Type B pancreatic cell (in vitro differentiated cells): ENCODE results near the gene DNAJB4. TPM values are rescaled to one million over a fixed set of nuclear protein-coding genes. Genes with fewer than 3 reads are reported as not detected.
A peak's percentile ranks its signal among the peaks of the same experiment; 100 is the strongest.

Experiments used
- DNase-seq: peaks from one replicate; pipeline ENCODE4 v3.0.0; 2021; ENCODE audit warnings: mixed read lengths; ENCODE audit not compliant: unreplicated experiment; ENCODE audit errors: extremely low spot score
- H3K27ac Mint-ChIP-seq: 2 replicates; pipeline ENCODE4 v1.8.0; 2021; ENCODE audit warnings: mild to moderate bottlenecking, mixed read lengths
- H3K27me3 Mint-ChIP-seq: 2 replicates; pipeline ENCODE4 v1.8.0; 2021; ENCODE audit warnings: mixed read lengths
- H3K36me3 Mint-ChIP-seq: 2 replicates; pipeline ENCODE4 v1.8.0; 2021; ENCODE audit warnings: mixed read lengths
- H3K4me1 Mint-ChIP-seq: one replicate; pipeline ENCODE4 v1.8.0; 2021; ENCODE audit warnings: mixed read lengths; ENCODE audit not compliant: unreplicated experiment
- H3K4me3 Mint-ChIP-seq: 2 replicates; pipeline ENCODE4 v1.8.0; 2021; ENCODE audit warnings: mild to moderate bottlenecking, mixed read lengths
- H3K9me3 Mint-ChIP-seq: 2 replicates; pipeline ENCODE4 v1.8.0; 2021; ENCODE audit warnings: mixed read lengths
- total RNA-seq: library from RNA; stranded (reverse); gene quantifications from 2 replicates; pipeline ENCODE4 v1.2.1, GENCODE V29; 2021; ENCODE audit warnings: low replicate concordance
- TF ChIP-seq, protein P1 (sequence below): fragments of 200-600 bp; sonication (generic); conservative IDR thresholded peaks from 2 replicates; pipeline ENCODE4 v1.5.0; 2021; ENCODE audit warnings: antibody characterized with exemption, mild to moderate bottlenecking

Gene DNAJB4
- total RNA-seq, 1 donor from 2014 or later, result 27.7 TPM

DNA sequence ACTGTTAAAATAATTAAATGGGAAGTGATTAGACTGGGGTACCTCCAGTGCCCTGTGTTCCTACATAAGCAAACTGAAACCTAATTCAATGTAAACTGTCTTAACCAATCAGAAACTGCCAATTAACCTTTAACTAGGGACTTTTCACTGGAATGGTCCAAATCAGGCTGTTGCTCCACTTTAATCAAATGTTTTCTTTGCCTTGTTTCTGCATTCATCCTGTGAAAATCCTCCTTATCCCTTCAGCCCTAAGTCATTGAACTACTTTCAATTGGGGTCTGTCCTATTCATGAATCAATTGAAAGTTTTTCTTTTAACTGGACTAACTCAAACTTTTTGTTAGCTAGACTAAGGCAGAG is 20.8 kb upstream of the DNAJB4 start:
- peaks cover 12% of the 10 kb centered on the region for H3K36me3 Mint-ChIP-seq
- TF ChIP-seq, protein P1, sequence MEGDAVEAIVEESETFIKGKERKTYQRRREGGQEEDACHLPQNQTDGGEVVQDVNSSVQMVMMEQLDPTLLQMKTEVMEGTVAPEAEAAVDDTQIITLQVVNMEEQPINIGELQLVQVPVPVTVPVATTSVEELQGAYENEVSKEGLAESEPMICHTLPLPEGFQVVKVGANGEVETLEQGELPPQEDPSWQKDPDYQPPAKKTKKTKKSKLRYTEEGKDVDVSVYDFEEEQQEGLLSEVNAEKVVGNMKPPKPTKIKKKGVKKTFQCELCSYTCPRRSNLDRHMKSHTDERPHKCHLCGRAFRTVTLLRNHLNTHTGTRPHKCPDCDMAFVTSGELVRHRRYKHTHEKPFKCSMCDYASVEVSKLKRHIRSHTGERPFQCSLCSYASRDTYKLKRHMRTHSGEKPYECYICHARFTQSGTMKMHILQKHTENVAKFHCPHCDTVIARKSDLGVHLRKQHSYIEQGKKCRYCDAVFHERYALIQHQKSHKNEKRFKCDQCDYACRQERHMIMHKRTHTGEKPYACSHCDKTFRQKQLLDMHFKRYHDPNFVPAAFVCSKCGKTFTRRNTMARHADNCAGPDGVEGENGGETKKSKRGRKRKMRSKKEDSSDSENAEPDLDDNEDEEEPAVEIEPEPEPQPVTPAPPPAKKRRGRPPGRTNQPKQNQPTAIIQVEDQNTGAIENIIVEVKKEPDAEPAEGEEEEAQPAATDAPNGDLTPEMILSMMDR, result no peak
- H3K27ac Mint-ChIP-seq, result peak overlapping the region; percentile 79
- H3K27me3 Mint-ChIP-seq, result no peaks in the 10 kb centered on the region
- no peak for DNase-seq
- H3K4me1 Mint-ChIP-seq, result peaks cover 17% of the 10 kb centered on the region
- peak overlapping the region; percentile 10 for H3K4me3 Mint-ChIP-seq
- H3K9me3 Mint-ChIP-seq, result no peaks in the 10 kb centered on the region

DNA sequence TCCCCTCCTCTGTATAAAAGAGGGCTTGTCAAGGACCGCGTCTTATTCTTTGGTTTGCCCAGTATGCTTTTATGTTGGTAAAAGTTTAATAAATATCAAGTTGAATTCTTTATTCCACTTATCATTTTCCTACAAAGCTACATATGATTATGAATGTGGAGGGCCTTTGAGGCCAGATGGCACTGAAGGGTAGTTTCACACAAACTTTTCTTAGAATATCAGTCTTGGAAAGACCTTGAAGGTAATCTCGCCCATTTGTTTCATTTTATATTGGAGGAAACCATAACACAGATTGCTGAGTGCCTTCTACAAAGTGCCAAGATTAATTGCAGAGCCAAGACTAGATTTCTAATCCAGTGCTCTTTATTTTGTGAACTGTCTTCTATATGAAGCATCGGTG is 20.1 kb upstream of the DNAJB4 start:
- H3K36me3 Mint-ChIP-seq, result peaks cover 12% of the 10 kb centered on the region
- H3K27ac Mint-ChIP-seq, result peak overlapping the region; percentile 79
- peaks cover 17% of the 10 kb centered on the region for H3K4me1 Mint-ChIP-seq
- no peak overlapping the region for H3K4me3 Mint-ChIP-seq
- no peaks in the 10 kb centered on the region for H3K9me3 Mint-ChIP-seq
- DNase-seq, result no peak
- H3K27me3 Mint-ChIP-seq, result no peaks in the 10 kb centered on the region
- TF ChIP-seq, protein P1, result no peak

- TF ChIP-seq, protein P1, result no peak
- DNase-seq, result no peak
- H3K27me3 Mint-ChIP-seq, result no peaks in the 10 kb centered on the region
- H3K9me3 Mint-ChIP-seq, result no peaks in the 10 kb centered on the region
- peaks cover 19% of the 10 kb centered on the region for H3K36me3 Mint-ChIP-seq
- no peak overlapping the region for H3K27ac Mint-ChIP-seq
- H3K4me3 Mint-ChIP-seq, result no peak overlapping the region
- H3K4me1 Mint-ChIP-seq, result peaks cover 8% of the 10 kb centered on the region
Measured at GRCh38 chr1:77986810-77987209, 17.9 kb upstream of the DNAJB4 start.

DNA sequence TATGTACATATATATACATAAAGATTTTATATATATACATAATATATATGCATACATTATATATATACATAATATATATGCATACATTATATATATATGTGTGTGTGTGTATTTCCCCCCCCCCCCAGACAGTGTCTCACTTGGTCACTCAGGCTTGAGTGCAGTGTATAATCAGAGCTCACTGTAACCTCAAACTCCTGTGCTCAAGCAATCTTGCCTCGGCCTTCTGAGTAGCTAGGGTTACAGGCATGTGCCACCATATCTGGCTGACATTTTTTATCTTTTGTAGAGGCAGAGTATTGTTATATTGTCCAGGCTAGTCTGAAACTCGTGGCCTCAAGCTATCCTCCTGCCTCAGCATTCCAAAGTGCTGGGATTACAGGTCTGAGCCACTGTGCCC is 16.8 kb upstream of the DNAJB4 start:
- no peak overlapping the region for H3K27ac Mint-ChIP-seq
- TF ChIP-seq, protein P1, result no peak
- no peaks in the 10 kb centered on the region for H3K9me3 Mint-ChIP-seq
- H3K27me3 Mint-ChIP-seq, result no peaks in the 10 kb centered on the region
- DNase-seq, result no peak
- H3K4me1 Mint-ChIP-seq, result peaks cover 8% of the 10 kb centered on the region
- no peak overlapping the region for H3K4me3 Mint-ChIP-seq
- H3K36me3 Mint-ChIP-seq, result peaks cover 20% of the 10 kb centered on the region

GRCh38 chr1:77989744-77990143 is 15.0 kb upstream of the DNAJB4 start:
- Mint-ChIP-seq H3K4me1 (peaks cover 2% of the 10 kb centered on the region), H3K36me3 (peaks cover 26% of the 10 kb centered on the region), H3K4me3 (no peak overlapping the region), H3K27ac (no peak overlapping the region), H3K27me3 (no peaks in the 10 kb centered on the region), H3K9me3 (no peaks in the 10 kb centered on the region)
- no peak for DNase-seq
- TF ChIP-seq, protein P1, result no peak

- no peaks in the 10 kb centered on the region for H3K27me3 Mint-ChIP-seq
- DNase-seq, result no peak
- no peak overlapping the region for H3K27ac Mint-ChIP-seq
- peaks cover 24% of the 10 kb centered on the region for H3K36me3 Mint-ChIP-seq
- H3K4me3 Mint-ChIP-seq, result no peak overlapping the region
- no peaks in the 10 kb centered on the region for H3K4me1 Mint-ChIP-seq
- no peaks in the 10 kb centered on the region for H3K9me3 Mint-ChIP-seq
- TF ChIP-seq, protein P1, result no peak
Measured at GRCh38 chr1:77990629-77991204, 14.0 kb upstream of the DNAJB4 start.
